Stimulated activated CD8-positive, alpha-beta memory T cell treated with anti-CD3 and anti-CD28 coated beads, Interleukin-4, amount 100 ng/mL, for 4 hours (primary cell): ENCODE data around the gene TIMM10B.
"Not testable (repeated sequence)": the region's sequence is repeated elsewhere in the genome, so short reads cannot be mapped to it uniquely, and the experiment has no call there.

Experiments used
- DNase-seq, 2 donors: peaks; one replicate each; pipeline ENCODE4 v3.0.0-alpha.2; 2020; ENCODE audit warnings: low read depth in 2 of 2, low spot score in 1 of 2

The TIMM10B gene

DNA sequence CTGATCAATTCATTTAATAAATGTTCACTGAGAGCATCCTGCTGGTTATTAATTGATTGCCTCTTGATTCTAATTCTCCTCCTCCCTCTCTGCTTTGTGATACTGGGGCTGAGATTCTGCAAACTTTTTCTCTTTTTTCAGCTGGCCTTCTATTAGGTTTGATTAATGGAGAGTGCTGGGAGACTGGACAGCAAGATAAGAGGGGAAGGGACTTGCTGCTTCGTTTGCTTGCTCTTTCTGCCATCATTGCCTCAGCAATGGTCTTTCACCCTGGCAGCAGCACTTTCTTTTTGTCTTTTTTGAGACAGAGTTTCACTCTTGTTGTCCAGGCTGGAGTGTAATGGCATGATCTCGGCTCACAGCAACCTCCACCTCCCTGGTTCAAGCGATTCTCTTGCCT is 22.9 kb downstream of the TIMM10B start:
- no peak for DNase-seq

- no peak for DNase-seq
Measured at GRCh38 chr11:6505577-6506240, 24.4 kb downstream of the TIMM10B start.

DNA sequence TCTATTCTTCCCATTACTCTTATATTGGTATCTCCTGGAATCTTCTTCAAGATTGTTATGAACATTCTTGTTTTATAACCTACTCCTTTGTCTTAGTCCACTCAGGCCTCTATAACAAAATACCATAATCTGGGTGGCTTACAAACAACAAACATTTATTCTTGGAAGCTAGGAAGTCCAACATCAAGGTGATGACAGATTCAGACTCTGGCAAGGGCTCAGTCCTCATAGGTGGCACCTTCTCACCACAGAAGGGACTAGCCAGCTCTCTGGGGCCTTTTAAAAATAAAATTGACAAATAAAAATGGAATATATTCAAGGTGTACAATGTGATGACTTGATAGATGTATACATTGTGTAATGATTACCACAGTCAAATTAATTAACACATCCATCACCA is 35.6 kb downstream of the TIMM10B start:
- no peak for DNase-seq

DNA sequence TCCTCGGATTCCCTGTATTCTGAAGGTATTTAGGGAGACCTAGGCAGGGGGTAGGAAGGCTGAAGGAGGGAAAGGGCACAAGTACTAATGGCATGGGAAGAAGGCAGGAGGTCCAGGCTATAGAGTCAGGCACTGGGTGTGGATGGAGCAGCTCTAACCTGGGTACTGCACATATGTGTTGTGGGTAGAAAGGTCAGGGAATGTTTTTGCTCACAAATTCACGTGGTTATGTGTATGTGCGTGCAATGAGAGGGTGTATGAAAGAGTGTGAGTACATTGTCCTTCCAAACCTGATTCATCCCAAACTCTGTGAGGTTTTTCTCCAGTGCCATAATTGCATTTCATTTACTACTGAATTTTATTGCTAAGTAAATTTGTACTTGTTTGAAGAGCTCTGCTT is 39.0 kb downstream of the TIMM10B start:
- DNase-seq = no peak

DNA sequence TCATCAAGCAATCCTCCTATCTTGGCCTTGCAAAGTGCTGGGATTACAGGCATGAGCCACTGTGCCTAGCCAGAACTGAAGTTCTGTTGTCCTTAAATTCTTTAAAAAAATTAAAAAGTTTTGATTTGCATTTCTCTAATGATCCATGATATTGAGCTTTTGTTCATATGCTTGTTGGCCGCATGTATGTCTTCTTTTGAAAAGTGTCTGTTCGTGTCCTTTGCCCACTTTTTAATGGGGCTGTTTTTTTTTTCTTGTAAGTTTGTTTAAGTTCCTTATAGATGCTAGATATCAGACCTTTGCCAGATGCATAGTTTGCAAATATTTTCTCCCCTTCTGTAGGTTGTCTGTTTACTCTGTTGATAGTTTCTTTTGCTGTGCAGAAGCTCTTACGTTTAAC is 40.6 kb downstream of the TIMM10B start:
- DNase-seq = not testable (repeated sequence)

DNA sequence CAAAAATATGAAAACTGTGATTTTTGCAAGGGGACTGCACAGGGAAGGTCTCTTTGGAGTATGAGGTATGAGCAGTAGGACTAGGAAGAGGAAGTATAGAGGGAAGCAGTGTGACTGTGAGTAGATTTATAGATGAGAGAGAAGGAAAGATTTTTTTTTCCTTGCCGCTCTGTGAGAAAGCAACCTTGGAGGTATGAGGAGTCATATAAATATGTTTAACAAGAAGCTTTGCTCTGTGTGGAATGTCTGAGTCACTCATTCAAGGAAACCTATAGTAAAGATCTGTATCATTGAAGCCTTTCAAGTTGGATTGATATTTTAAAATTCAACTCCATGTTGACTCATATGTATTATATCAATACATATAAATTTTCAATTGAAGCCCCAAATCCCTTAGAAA is 42.0 kb downstream of the TIMM10B start:
- no peak for DNase-seq

- no peak for DNase-seq
Measured at GRCh38 chr11:6526411-6527135, 45.3 kb downstream of the TIMM10B start.

DNA sequence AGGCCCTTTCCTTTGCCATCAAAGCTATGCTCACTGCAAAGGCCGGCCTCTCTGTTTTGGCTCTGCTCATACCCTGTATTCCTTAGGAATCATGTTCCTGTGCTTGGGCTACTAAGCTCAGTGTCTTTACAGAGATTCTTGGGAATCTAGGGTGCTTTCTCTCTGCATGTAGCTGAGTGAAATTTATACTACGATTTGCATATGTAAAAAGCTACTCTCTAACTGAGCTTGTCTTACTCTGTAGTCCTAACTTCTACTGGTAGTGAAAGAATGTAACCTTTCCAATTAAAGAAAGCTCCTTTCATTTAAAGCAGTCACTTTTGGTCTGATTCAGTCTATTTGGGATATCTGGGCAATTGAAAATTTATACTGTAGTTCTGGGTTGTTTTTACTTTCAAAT is 48.0 kb downstream of the TIMM10B start:
- DNase-seq = no peak

DNA sequence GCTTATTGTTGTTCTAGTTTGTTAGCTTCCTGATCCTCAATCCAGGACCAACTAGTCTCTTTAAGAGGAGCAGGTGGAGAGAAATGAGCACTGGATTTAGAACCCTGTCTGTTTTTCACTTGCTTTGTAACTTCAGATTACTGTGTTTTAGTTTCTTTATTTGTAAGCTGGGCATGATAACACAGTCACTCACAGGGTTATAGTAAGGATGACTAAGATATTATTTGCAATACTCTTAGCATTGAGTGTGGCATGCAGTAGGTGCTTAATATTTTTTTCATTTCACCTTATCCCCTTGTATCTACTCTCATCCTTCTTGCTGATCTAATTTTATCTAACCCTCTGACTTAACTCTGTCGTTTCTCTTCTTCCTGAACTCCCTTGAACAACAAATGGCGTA is 49.5 kb downstream of the TIMM10B start:
- DNase-seq = no peak

DNA sequence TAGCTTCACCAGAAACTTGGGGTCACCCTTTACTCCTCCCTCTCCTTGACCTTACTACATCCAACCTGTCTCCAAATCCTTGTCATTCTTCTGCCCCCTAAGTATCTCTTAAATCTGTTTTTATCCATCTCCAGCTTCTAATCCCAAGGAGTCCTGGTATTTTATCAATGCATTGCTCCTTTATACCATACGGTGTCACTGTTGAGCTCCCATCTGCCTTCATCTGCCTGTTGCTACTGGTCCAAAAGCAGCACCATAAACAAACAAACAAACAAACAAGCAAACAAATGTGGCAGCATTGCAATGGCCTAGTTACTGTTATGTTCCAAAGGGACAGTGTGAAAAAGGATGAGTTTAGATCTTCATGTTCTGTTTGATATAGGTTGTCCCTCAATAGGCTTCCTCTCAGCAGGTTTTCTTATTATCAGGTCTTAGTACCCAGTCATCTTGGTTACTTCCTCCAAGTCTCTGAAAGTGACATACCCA is 50.0 kb downstream of the TIMM10B start:
- DNase-seq = no peak
